ENCODE measurements around the gene U2AF1L4.

The U2AF1L4 gene

DNA sequence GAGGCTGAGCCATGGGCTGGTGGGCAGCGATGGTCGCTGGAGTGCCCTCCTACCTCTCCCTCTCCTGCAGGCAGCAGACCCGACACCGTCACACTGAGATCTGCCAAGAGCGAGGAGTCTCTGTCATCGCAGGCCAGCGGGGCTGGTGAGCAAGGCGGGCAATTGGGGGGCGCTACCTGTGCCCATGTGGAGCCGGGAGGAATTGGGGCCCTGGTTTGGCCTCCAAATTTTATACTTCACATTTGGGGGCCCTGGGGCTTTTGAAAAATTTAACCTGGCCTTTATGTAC, 40.1 kb upstream of the U2AF1L4 start:
- TF ChIP-seq, protein P1, sequence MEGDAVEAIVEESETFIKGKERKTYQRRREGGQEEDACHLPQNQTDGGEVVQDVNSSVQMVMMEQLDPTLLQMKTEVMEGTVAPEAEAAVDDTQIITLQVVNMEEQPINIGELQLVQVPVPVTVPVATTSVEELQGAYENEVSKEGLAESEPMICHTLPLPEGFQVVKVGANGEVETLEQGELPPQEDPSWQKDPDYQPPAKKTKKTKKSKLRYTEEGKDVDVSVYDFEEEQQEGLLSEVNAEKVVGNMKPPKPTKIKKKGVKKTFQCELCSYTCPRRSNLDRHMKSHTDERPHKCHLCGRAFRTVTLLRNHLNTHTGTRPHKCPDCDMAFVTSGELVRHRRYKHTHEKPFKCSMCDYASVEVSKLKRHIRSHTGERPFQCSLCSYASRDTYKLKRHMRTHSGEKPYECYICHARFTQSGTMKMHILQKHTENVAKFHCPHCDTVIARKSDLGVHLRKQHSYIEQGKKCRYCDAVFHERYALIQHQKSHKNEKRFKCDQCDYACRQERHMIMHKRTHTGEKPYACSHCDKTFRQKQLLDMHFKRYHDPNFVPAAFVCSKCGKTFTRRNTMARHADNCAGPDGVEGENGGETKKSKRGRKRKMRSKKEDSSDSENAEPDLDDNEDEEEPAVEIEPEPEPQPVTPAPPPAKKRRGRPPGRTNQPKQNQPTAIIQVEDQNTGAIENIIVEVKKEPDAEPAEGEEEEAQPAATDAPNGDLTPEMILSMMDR (conservative IDR thresholded peaks at IDR 0.05; ENCODE audit: control insufficient read depth, insufficient read depth, low read depth, low read length) = no peak
- no peak for DNase-seq (ENCODE audit: low read depth)
- no peak overlapping the region for H3K4me3 ChIP-seq (ENCODE audit: control insufficient read depth, low read depth, low read length)

DNA sequence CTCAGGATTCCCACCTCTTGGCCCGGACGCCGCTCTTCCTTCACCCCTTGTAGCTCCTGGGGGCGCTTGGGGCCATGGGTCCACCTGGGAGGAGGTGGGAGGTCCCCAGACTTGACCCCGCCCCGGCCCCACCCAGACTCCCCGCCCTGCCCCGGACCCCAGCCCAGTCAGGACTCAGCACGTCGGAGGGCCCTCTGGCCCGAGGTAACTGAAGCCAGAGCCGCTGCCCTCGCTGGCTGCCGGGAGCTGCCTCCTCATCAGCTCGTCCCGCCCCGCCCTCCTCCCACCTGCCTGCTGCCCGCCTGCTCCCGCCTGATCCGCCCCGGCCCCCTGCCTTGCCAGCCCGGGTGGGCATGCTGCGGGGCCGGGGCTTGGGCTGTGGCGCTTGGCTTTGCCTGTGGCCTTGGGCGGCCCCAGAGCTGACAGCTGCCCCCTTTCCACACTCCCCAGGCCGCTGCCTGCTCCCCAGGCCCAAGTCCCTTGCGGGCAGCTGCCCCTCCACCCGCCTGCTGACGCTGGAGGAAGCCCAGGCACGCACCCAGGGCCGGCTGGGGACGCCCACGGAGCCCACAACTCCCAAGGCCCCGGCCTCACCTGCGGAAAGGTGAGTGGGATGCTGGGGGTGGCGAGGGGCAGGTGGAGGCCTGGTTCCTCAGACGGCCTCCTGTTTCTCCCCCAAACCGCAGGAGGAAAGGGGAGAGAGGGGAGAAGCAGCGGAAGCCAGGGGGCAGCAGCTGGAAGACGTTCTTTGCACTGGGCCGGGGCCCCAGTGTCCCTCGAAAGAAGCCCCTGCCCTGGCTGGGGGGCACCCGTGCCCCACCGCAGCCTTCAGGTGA, 39.5 kb upstream of the U2AF1L4 start:
- TF ChIP-seq, protein P1 (conservative IDR thresholded peaks at IDR 0.05; ENCODE audit: control insufficient read depth, insufficient read depth, low read depth, low read length) = no peak
- no peak overlapping the region for H3K4me3 ChIP-seq (ENCODE audit: control insufficient read depth, low read depth, low read length)
- no peak for DNase-seq (ENCODE audit: low read depth)

DNA sequence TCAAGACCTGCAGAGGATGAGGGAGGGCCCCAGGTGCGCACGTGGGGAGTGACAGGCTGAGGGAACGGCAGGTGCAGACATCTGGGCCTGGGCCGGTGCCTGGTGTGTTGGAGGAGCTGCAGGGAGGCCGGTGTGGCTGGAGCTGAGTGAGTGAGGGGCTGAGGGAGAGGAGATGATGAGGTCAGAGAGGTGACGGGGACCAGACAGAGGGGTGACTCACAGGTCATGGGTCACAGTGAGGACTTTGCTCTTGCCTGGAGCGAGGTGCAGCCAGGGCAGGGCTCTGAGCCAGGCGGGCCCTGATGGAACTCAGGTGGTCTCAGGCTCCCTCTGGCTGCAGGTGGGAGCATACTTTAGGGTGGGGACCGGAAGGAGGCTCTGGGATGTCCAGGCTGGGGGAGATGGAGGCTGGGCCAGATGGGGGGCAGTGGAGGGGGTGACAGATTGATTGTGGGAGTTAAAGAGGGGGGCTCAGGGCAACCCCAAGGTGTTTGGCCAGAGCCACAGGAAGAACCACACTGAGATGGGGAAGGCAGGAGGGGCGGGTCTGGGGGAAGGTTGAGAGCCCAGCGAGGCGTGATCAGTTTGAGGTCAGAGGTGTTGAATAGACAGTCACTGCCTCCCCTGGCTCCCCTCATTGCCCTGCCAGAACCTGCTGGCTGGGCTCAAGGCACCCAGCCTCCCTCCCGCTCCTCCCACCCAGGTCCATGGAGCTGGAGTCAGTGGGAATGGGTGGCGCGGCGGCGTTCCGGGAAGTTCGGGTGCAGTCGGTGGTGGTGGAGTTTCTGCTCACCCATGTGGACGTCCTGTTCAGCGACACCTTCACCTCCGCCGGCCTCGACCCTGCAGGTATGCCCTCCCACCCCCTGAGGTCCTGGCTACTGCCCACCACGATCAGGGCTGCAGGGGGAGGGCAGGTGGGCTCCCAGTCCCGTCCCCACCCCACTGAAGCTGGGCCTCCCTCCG, 38.5 kb upstream of the U2AF1L4 start:
- TF ChIP-seq, protein P1 (conservative IDR thresholded peaks at IDR 0.05; ENCODE audit: control insufficient read depth, insufficient read depth, low read depth, low read length) = no peak
- H3K4me3 ChIP-seq (ENCODE audit: control insufficient read depth, low read depth, low read length) = no peak overlapping the region
- no peak for DNase-seq (ENCODE audit: low read depth)

DNA sequence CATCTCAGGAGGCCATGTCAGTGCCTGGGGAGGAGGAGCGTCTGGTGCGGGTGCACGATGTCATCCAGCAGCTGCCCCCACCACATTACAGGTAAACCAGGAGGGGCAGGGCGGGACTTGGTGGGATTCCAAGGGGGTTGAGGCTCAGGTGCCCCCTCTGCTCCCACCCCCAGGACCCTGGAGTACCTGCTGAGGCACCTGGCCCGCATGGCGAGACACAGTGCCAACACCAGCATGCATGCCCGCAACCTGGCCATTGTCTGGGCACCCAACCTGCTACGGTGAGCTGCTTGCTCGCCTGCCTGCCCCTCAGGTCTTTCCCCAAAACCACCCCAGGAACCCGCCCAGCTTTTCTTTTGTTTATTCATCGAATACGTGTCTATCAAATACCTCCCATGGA, 37.4 kb upstream of the U2AF1L4 start:
- TF ChIP-seq, protein P1 (conservative IDR thresholded peaks at IDR 0.05; ENCODE audit: control insufficient read depth, insufficient read depth, low read depth, low read length) = no peak
- no peak for DNase-seq (ENCODE audit: low read depth)
- no peak overlapping the region for H3K4me3 ChIP-seq (ENCODE audit: control insufficient read depth, low read depth, low read length)

DNA sequence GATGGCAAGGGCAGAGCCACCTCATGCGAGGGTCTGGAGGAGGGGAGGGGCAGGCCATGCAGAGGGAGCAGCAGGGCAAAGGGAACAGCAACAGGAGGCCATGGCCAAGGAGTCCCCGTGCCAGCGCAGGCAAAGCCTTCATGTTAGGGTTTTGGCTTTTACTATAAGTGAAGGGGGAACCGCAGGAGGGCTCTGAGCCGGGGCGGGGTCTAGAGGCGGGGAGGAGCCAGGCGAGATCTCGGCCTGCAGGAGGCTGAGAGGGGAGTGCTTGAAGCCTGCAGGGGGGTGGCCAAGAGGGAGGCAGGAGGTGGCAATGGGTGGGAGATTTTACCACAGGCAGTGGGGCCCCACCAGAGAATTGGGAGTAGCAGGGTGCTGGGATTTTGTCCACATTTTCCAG, 36.4 kb upstream of the U2AF1L4 start:
- TF ChIP-seq, protein P1 (conservative IDR thresholded peaks at IDR 0.05; ENCODE audit: control insufficient read depth, insufficient read depth, low read depth, low read length) = no peak
- no peak overlapping the region for H3K4me3 ChIP-seq (ENCODE audit: control insufficient read depth, low read depth, low read length)
- no peak for DNase-seq (ENCODE audit: low read depth)

DNA sequence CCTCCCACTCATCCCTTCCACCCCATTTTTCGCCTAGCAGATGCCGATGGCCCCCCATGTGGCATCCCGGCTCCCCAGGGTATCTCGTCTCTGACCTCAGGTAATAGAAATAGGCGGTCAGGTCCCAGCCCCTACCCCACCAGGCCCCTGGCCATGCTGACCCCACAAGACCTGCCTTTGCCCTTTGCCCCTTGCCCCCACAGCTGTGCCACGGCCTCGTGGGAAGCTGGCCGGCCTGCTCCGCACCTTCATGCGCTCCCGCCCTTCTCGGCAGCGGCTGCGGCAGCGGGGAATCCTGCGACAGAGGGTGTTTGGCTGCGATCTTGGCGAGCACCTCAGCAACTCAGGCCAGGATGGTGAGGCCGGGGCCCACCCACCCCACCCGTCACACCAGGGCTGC, 35.5 kb upstream of the U2AF1L4 start:
- H3K4me3 ChIP-seq (ENCODE audit: control insufficient read depth, low read depth, low read length) = no peak overlapping the region
- TF ChIP-seq, protein P1 (conservative IDR thresholded peaks at IDR 0.05; ENCODE audit: control insufficient read depth, insufficient read depth, low read depth, low read length) = no peak
- no peak for DNase-seq (ENCODE audit: low read depth)
